ENCODE results near the gene TYSND1.
"Not testable (repeated sequence)": the region's sequence is repeated elsewhere in the genome, so short reads cannot be mapped to it uniquely, and the experiment has no call there.

TYSND1 gene, protein sequence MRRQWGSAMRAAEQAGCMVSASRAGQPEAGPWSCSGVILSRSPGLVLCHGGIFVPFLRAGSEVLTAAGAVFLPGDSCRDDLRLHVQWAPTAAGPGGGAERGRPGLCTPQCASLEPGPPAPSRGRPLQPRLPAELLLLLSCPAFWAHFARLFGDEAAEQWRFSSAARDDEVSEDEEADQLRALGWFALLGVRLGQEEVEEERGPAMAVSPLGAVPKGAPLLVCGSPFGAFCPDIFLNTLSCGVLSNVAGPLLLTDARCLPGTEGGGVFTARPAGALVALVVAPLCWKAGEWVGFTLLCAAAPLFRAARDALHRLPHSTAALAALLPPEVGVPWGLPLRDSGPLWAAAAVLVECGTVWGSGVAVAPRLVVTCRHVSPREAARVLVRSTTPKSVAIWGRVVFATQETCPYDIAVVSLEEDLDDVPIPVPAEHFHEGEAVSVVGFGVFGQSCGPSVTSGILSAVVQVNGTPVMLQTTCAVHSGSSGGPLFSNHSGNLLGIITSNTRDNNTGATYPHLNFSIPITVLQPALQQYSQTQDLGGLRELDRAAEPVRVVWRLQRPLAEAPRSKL

DNA sequence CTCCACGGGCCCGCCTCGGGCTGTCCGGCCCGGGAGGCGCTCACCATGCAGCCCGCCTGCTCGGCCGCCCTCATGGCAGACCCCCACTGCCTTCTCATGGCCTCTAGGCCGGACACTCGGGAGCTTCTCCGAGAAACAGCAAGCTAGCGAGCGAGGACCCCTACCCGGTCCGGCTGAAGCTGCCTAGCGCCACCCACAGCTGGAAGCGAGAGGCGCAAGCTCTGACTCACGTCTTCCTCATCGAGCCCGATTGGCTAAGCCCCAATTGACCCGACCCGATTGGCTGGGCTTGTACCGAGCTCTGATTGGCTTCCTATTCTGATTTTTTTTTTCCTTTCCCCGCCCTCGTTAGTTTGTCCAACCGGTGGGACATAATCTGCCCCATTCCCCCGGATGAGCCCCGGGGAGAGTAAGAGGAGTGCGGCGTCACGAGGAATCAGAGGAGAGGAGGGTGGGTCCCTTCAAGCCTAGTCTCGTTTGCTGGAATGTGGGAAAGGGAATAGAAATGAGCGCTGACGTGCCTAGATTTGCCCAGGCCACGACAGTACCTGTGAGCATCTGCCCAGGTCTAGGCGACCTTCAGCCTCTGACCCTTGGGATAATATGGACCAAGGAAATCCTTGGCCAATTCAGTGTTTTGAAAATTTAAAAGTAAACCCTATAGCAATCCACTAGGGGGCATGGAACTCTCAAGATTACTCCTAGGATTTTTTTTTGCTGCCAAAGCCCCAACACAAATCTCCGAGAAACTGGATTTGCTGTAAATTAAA lies at the start of gene TYSND1:
TSS of gene TYSND1 (minus strand) at position 212 of the 770 bp plus-strand sequence. CDS start at position 98, 114 bp downstream.
- peak; percentile 89 for DNase-seq

DNA sequence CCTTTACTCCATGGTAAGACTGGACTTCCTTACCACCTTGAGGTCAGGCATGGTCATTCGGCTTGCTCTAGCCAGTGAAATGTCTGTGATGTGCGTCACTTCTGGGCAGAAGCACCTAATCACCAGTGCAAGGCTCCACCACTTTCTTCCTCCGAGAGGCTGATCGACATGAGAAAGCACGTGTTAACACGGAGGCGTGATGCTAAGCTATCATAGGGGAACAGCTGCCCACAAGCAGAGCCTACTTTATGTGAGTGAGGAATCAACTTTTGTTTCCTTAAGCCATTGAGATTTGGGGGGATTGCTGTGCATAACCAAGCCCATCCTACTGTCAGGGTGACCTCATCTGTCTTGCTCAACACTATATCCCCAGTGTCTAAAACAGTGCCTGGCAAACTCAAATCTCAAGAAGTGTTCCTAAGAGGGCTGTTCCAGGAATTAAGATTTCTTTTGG lies 46.9 kb upstream of the TYSND1 start:
- no peak for DNase-seq

DNA sequence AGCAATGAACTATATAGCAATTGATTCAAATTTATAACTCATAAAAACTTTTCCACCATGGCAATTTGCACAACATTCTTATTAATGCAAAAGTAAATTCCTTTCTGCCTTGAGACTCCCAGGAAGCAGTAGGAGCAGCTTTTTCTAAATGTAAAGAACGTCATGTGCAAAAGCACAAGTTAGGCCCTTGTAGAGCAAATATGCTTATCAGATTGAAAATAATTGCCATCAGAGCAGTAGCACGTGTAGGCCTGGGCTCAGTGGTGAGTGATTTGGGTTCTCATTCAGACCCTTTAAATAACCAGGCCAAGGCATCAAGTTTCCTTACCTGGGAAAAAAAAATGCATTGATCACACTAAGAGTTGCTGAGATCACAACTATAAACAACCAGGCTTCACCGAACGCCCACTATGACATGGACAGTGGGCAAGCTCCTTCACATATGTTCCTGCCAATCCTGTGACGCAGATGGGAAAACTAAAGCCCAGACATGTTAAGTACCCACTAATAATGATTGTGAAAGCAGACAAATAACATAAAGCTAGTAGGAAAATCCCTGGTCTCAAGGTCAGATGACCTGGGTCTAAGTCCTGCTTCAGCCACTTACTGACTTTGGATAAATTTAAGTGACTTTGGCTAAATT lies 45.9 kb upstream of the TYSND1 start:
- DNase-seq, result no peak

DNA sequence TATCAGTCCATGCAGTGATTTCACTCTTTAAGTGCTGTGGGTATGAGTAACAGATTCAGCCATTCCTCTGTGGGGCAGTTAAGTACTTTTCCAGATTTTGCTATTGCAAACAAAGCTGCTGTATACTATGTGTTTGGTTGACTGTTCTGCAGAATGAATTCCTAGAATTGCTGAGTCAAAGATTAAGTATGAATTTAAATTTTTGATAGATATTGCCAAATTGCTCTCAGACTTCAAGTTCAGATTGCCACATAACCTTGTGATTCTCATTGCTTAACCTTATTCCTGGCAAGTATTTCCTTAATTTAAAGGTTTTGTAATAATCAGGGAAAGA lies 45.4 kb upstream of the TYSND1 start:
- DNase-seq, result no peak

DNA sequence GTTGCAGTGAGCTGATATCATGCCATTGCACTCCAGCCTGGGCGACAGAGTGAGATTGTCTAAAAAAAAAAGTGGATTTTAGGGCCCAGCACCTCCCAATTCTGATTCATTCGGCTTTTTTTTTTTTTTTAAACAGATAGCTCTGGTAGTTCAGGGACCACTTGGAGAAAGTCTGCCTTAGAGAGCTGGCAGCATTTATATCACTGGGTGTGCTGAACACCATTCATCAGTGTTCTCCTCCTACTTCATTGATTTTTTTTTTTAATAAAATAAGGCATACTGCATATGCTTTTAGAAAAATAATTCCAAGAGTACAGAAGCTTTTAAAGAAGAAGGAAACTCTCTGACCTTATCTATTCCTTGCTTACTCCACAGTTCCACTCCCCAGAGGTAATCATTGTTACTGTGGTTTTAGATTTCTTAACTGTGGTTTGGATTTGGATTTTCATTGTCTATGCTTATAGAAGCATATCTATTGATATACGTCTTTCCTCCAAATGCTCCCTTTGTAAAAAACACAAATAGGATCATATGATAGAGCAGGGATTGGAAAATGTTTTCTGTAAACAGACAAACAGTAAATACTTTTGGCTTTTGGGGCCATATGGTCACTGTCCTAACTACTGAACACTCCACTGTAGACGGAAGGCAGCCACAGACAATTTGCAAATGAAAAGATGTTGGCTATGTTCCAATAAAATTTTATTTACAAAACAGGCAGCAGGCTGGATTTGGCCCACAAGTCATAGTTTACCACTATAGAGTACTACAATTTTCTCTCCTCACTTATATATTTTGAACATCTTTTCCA lies 44.9 kb upstream of the TYSND1 start:
- no peak for DNase-seq

DNA sequence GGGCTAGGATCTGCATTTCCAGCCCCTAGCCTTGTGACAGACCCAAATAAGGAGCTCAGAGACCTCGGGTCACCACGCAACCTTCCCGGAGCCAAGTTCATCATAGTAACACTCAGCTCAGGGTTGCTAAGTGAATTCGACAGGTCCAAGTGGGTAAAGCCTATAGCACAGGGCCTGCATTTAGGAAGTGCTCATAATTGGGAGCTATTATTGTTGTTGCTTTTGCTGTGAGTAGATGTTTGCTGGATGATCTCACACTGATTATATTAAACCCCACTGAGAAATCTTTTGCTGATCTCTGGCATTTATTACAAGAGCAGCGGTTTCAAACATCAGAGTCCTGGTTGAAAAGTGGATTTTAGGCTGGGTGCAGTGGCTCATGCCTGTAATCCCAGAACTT lies 44.1 kb upstream of the TYSND1 start:
- DNase-seq, result no peak

DNA sequence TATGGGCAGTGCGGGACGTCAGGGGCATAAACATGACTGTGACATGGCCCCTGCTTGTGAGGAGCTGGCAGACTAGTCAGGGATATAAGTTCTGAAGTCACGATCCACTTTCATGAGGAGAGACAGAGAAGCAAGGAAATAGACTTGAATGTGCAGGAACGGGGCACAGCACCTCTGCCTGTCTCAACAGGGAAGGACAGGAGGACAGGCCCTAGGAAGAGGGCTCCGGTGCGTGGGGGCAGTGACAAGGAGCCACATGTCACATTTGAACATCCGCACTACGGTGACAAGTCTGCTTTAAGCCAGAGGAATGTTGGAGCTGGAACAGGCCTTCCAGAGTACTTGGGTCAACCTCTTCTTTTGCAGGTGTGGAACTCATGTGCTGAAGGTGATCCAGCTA lies 43.6 kb upstream of the TYSND1 start:
- DNase-seq, result no peak

DNA sequence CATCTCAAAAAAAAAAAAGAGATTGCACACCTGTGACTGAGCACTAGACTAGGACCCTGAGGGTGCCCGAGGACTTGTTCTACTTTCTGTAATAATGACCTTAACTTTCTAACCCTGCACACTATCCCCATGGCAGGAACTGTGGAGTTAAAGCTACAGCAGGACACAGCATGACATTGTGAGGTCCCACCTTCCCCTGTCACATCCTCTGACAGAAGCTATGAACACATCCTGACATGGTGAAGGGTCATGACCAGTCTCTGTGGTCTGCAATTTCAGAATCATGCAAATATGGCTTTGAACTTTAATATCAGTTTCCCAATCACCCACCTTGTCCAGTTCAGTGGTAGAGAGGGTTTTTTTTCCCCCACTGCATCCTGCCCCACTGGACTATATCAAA lies 42.3 kb upstream of the TYSND1 start:
- DNase-seq, result no peak

DNA sequence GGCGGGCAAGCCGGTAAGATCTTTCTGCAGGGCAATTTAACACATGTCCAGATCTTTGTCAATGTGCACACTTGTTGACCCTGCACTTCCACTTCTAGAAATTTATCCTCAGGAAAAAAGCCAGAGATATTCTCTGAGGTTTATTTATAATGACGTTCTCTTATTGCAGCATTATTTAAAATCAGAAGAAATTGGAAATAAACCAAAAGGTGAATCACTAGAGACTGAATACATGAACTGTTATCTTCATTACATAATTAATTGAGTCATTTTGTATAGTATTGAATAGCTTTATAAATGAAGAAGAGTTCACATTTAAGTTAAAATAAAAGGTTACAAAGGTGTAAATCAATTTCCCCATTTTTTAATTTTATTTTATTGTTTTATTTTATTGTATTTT lies 40.1 kb upstream of the TYSND1 start:
- DNase-seq, result no peak

DNA sequence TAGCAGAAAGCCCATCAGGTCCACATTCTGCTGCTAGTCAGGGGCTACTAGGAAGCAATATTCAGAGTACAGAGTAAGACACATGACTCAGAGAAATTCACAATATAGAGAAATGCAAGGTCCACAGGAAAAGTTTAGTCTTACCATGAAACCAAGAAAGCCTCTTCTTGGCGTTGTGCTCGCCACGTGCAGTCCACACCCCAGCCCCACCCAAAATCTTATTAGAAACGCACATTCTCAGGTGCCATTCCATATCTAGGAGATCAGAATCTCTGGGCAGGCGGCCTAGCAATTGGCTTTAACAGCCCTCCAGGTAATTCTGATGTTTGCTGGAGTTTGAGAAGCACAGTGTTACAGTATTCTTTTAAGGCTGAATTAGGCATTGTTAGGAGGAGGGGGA lies 39.6 kb upstream of the TYSND1 start:
- no peak for DNase-seq

DNA sequence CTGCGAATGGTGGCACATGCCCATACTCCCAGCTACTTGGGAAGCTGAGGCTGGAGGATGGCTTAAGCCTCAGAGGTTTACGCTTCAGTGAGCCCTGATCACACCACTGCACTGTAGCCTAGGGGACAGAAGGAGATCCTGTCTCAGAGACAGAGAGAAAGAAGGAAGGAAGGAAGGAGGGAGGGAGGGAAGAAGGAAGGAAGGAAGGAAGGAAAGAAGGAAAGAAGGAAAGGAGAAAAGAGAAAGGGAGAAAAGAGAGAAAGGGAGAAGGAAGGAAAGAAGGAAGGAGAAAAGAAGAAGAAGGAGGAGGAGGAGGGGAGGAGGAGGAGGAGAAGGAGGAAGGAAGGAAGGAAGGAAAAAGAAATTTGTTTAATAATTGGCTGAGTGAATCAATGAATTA lies 36.8 kb upstream of the TYSND1 start:
- no peak for DNase-seq

DNA sequence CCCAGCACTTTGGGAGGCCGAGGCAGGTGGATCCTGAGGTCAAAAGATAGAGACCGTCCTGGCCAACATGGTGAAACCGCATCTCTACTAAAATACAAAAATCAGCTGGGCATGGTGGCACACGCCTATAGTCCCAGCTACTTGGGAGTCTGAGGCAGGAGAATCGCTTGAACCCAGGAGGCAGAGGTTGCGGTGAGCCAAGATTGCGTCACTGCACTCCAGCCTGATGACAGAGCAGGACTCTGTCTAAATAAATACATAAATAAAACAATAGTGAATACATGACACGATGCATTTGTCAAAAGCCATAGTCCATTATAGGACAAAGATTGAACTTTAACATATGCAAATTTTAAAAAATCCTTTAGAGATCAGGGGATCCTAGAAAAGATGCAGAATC lies 32.7 kb upstream of the TYSND1 start:
- not testable (repeated sequence) for DNase-seq

DNA sequence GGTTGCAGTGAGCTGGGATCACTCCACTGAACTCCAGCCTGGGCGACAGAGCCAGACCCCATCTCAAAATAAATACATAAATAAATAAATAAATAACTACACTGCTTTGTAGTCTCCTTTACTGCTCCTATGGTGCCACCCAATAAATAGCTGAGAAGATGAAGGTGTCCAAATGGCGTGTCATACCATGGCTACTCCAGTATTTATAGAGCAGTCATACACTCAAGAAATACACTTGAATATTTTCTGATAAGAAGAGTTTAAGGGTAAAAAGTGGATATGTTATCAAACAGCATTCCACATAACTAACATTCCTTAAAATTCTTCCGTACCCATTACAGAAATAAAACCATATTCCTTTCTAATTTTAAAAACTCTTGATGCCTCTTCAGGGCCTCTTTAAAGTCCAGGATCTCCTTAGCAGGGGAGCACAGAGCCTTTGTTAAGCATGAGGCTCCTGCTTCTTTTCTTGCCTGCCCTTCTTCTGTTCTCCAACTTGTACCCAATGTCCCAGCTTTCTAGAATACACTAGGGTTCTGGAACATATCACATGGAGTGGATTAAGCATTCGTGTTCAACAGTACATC lies 31.7 kb upstream of the TYSND1 start:
- DNase-seq, result no peak

DNA sequence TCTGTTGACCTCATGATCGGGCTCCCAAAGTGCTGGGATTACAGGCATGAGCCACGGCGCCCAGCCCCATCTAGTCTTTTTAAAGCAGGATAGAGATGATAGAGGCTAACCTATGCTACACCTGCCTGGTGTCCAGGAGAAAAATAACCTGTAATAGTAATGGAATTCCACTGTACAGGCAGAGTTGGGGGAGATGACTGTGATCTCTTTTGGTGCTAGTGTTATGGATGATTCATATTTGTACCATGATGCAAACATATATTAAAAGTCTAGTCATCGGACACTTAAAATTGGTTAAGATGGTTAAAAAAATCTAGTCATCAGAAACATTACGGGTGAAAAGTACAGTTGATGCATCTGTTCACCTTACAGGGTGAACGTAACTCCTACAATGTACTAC lies 29.9 kb upstream of the TYSND1 start:
- DNase-seq, result no peak

DNA sequence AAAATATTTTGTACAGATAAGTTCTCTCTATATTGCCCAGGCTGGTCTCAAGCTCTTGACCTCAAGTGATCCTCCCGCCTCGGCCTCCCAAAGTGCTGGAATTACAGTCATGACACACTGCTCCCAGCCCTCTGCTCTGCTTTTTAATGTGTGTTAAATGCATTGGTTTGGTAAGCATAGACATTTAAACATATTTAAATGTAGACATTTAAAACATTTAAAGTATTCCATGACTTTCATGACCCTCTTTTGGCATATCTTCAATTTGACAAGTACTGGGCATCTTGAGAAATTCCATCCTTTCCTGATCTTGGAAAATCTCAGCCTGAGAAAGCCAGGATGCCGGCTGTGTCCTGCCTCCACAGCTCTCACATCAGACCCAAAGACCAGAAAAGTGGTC lies 29.0 kb upstream of the TYSND1 start:
- DNase-seq, result no peak

DNA sequence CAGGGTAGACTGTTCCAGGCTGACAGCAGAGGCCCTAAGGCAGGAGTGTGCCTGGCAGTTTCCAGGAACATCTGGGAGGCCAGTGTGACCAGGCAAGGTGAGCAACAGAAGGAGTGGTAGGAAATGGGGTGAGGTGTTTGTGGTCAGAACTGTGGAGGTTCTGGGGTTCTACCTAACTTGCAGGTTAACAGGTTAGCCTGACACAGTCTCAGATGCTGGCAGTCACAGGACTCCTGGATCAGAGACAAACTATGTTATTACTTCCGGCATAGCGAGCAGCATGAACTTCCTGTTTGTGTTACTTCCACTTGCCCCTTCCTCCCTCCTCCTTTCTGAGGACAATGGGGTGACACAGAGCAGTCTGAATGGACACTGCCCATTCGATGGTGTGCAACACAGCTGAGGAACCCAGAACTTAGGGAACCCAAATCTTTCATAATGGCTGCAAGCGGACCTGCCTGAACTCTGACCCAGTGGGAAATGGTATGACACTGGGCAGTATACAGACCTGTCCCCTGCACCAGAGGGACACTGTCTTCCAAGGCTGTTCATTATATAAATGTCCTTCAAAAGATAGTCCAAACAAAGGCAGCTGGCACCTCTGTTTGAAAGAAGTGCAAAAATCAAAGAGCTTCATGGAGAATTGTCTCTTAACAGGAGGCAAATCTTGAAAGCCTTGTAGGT lies 27.7 kb upstream of the TYSND1 start:
- no peak for DNase-seq

DNA sequence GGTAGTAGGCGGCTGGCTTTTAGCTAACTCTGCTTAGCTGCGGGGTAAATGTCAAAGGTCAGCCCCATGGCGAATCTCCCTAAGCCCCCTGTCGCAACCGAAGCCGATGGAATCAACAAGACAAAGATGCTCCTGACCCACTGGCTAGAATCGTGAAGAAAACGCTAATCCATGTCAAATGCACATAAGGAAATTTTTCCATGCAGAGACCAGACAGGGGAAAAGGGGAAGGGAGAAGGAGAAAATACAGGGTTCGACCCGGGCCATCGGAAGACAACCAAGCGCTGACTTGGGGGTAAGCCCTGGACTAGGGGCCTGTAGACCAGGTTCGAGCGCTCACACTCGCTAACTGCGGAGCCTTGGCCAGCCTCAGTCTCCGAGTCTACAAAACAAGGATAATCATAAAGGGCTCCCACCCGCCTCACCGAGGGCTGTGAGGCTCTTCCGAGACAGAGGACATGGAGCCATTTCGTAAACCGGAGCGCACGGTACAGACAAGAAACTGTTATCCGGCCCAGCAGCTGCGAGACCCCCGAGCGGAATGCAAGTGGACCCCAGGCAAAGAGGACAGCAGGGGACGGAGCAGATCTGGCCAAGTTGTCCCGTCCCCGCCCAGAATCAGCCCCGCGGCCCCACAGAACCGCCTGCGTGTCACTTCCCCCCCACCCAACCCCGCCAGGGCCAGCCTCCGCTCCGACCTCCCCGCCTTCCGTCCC lies 23.3 kb upstream of the TYSND1 start:
- DNase-seq, result no peak

DNA sequence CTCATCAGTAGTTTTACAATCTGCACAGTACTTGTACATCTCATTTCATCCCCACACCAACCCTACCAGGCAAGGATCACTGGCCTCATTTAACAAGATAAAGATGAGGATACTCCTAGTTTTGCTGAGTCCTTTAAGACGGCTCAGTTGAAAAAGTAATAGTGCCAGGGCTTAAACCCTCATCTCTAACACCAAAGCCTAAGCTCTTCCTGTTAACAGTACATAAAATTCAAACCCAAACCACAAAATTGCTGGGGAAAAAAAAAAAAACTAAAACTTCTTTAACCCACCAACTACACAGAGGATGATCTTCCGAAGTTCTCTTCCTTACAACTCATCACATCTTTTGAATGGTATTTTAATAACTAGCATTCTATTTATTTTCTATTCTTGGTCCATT lies 22.5 kb upstream of the TYSND1 start:
- DNase-seq, result no peak

DNA sequence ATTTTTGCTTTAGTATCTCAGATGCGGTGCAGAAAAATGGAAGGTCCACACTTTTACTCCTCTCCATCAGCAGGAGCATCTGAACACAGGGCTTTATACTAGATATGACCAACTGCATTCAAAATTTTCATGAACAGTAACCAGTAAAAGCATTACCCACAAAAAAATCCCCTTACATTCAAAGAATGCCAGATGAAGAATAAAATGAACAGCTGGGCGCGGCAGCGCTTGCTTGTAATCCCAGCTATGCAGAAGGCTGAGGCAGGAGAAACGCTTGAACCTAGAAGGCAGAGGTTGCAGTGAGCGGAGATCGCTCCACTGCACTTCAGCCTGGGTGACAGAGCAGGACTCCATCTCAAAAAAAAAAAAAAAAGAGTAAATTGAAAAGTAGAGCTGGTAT lies 20.7 kb upstream of the TYSND1 start:
- DNase-seq, result no peak

DNA sequence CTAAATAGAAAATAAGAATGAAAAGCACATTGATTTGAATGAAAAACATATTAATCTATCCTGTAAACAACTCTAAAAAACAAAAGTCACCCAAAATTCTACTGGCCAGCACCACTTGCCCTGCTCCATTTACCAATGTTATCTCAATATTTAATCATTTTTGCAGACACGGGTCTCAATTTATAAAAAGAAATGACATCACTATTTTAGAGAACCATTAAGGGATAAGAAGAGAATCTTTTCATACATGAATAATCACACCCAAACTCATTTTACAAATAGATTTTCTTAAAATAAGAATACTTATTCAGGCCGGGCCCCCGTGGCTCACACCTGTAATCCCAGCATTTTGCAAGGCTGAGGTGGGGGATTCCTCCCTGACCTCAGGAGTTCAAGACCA lies 19.9 kb upstream of the TYSND1 start:
- no peak for DNase-seq

DNA sequence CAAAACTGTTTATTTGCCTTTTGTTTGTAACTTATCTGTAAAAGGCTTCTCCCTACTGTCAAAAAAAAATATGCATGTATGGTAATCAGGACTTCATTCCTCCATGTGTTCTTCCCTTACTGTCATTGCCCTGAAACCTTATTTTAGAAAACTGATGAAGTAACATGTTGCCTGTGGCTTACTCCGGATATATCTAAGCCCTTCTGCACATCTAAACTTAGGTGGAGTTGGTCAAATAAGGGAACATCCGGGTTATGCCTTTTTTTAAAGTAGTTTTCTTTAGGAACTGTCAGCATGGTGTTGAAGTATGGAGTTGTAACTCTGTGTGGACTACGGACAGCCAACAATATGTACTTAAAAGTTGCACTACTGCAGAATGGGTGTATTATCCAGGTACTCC lies 17.7 kb upstream of the TYSND1 start:
- no peak for DNase-seq
